ENCODE measurements around the gene NEU4.

The NEU4 gene

DNA sequence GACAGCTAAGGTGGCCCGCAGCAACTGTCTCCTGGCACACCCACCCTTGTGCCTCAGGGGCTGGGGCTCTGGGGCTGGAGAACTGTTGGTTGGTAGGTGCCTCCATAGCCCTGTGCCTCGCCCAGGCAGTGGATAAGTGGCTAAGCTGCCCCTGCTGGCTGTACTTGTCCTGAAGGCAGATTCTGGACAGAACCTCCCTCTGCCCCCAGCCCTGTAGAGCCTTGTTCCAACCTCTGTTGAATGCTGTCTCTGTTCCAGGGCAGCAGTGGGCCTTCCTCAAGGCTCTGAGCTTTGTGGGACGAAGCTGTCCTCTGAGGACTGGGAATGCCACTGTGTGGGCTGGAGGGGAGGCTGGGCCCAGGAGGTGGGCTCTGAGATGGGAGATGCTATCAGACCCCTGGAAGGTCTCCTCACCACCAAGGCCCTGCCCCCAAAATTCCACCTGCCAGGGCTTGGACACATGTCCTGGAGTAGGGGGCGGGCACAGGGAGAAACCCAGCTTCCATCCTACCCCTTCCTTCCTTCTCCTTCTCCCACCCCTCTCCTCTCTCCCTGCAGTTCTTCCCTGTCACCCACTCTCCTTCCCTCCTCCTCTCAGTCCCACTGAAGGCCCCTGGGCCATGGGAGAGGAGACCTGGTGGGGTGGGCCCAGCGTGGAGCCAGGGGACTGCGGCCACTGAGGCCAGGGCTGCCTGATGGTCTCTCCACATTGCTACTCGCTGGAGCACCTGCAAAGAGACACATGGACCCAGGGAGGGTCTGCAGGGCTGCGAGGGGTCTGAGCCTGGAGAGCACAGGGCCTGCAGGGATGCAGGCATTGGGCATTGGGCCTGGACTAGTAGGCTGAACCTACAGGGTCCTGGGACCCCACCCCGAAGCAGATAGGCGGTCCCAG, 51.4 kb downstream of the NEU4 start:
- Histone ChIP-seq H3K27me3 (ENCODE audit: insufficient read depth, low read length) (peaks cover 5% of the 10 kb centered on the region; the same call in 1 of the 2 replicates), H3K9me2 (ENCODE audit: low read depth, low read length) (no peaks in the 10 kb centered on the region), H3K4me3 (ENCODE audit: low read depth, low read length, poor library complexity, severe bottlenecking) (no peak overlapping the region), H4K20me1 (ENCODE audit: insufficient read depth, low read length) (no peaks in the 10 kb centered on the region), H3K4me2 (ENCODE audit: low read length) (peak overlapping the region; percentile 43; the same call in 1 of the 2 replicates), H2AFZ (ENCODE audit: low read length) (no peak overlapping the region), H3K9ac (ENCODE audit: low read length) (no peak overlapping the region), H3K79me2 (ENCODE audit: insufficient read depth, low read length) (no peaks in the 10 kb centered on the region), H3F3A (ENCODE audit: insufficient read depth, low read length) (no peaks in the 10 kb centered on the region), H3K4me1 (ENCODE audit: insufficient read depth, low read length, severe bottlenecking) (peaks cover 16% of the 10 kb centered on the region), H3K9me3 (ENCODE audit: low read length) (no peaks in the 10 kb centered on the region), H3K36me3 (ENCODE audit: insufficient read depth, low read length) (no peaks in the 10 kb centered on the region), H3K27ac (ENCODE audit: low read depth, low read length, poor library complexity, severe bottlenecking) (peak overlapping the region; percentile 35)
- TF ChIP-seq, protein P1, sequence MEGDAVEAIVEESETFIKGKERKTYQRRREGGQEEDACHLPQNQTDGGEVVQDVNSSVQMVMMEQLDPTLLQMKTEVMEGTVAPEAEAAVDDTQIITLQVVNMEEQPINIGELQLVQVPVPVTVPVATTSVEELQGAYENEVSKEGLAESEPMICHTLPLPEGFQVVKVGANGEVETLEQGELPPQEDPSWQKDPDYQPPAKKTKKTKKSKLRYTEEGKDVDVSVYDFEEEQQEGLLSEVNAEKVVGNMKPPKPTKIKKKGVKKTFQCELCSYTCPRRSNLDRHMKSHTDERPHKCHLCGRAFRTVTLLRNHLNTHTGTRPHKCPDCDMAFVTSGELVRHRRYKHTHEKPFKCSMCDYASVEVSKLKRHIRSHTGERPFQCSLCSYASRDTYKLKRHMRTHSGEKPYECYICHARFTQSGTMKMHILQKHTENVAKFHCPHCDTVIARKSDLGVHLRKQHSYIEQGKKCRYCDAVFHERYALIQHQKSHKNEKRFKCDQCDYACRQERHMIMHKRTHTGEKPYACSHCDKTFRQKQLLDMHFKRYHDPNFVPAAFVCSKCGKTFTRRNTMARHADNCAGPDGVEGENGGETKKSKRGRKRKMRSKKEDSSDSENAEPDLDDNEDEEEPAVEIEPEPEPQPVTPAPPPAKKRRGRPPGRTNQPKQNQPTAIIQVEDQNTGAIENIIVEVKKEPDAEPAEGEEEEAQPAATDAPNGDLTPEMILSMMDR (IDR thresholded peaks at IDR 0.05; ENCODE audit: low read length), result no peak

DNA sequence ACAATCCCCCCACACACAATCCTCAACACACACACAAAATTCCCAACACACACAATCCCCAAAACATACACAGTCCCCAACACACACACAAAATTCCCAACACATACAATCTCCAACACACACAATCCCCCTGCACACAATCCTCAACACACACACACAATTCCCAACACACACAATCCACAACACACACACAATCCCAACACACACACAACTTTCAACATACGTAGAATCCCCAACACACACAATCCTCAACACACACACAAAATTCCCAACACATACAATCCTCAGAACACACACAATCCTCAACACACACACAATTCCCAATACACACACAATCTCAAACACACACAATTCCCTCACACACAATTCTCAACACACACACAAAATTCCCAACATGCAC, 52.3 kb downstream of the NEU4 start:
- peaks cover 16% of the 10 kb centered on the region for H3K4me1 ChIP-seq (ENCODE audit: insufficient read depth, low read length, severe bottlenecking)
- no peaks in the 10 kb centered on the region for H3K79me2 ChIP-seq (ENCODE audit: insufficient read depth, low read length)
- no peaks in the 10 kb centered on the region for H3K9me3 ChIP-seq (ENCODE audit: low read length)
- peaks cover 5% of the 10 kb centered on the region; the same call in 1 of the 2 replicates for H3K27me3 ChIP-seq (ENCODE audit: insufficient read depth, low read length)
- no peak overlapping the region for H3K4me2 ChIP-seq (ENCODE audit: low read length)
- no peaks in the 10 kb centered on the region for H3K36me3 ChIP-seq (ENCODE audit: insufficient read depth, low read length)
- no peaks in the 10 kb centered on the region for H4K20me1 ChIP-seq (ENCODE audit: insufficient read depth, low read length)
- no peaks in the 10 kb centered on the region for H3F3A ChIP-seq (ENCODE audit: insufficient read depth, low read length)
- no peak overlapping the region for H3K4me3 ChIP-seq (ENCODE audit: low read depth, low read length, poor library complexity, severe bottlenecking)
- no peak overlapping the region for H3K27ac ChIP-seq (ENCODE audit: low read depth, low read length, poor library complexity, severe bottlenecking)
- no peak overlapping the region for H3K9ac ChIP-seq (ENCODE audit: low read length)
- H3K9me2 ChIP-seq (ENCODE audit: low read depth, low read length), result no peaks in the 10 kb centered on the region
- H2AFZ ChIP-seq (ENCODE audit: low read length), result no peak overlapping the region
- TF ChIP-seq EZH2 (IDR thresholded peaks at IDR 0.05; ENCODE audit: borderline replicate concordance, low read length), result no peak
- TF ChIP-seq, protein P1 (IDR thresholded peaks at IDR 0.05; ENCODE audit: low read length), result no peak

DNA sequence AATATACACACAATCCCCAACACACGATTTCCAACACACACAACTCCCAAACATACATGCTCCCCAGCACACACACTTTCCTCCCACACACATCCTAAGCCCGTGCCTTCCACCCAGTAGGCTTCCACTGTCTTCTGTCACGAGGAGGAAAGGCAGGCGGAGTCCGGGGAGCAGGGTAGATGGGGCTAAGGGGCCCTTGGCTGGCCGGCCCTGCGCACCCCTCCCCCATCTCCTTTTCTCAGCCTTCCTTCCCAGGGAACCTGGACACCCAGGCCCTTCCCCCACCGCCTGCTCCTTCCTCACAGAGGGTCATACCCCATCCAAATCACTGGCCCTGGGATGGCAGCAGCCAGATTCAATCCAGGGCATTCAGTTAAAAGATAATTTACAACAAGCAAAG, 53.1 kb downstream of the NEU4 start:
- H3K79me2 ChIP-seq (ENCODE audit: insufficient read depth, low read length), result no peaks in the 10 kb centered on the region
- no peak overlapping the region for H3K4me3 ChIP-seq (ENCODE audit: low read depth, low read length, poor library complexity, severe bottlenecking)
- H3K9me3 ChIP-seq (ENCODE audit: low read length), result no peaks in the 10 kb centered on the region
- H3K9ac ChIP-seq (ENCODE audit: low read length), result no peak overlapping the region
- no peaks in the 10 kb centered on the region for H3K36me3 ChIP-seq (ENCODE audit: insufficient read depth, low read length)
- no peak overlapping the region for H3K27ac ChIP-seq (ENCODE audit: low read depth, low read length, poor library complexity, severe bottlenecking)
- H3K4me2 ChIP-seq (ENCODE audit: low read length), result no peak overlapping the region
- no peak overlapping the region for H2AFZ ChIP-seq (ENCODE audit: low read length)
- TF ChIP-seq, protein P1 (IDR thresholded peaks at IDR 0.05; ENCODE audit: low read length), result no peak
- TF ChIP-seq EZH2 (IDR thresholded peaks at IDR 0.05; ENCODE audit: borderline replicate concordance, low read length), result no peak
- H3K27me3 ChIP-seq (ENCODE audit: insufficient read depth, low read length), result no peaks in the 10 kb centered on the region; the same call in 1 of the 2 replicates
- no peaks in the 10 kb centered on the region for H4K20me1 ChIP-seq (ENCODE audit: insufficient read depth, low read length)
- H3K9me2 ChIP-seq (ENCODE audit: low read depth, low read length), result no peaks in the 10 kb centered on the region
- H3F3A ChIP-seq (ENCODE audit: insufficient read depth, low read length), result no peaks in the 10 kb centered on the region
- H3K4me1 ChIP-seq (ENCODE audit: insufficient read depth, low read length, severe bottlenecking), result peaks cover 16% of the 10 kb centered on the region

All from OCI-LY1 (cell line).